ENCODE results near the gene GIMAP4. TPM values are rescaled to one million over a fixed set of nuclear protein-coding genes. Genes with fewer than 3 reads are reported as not detected.
"Not testable (repeated sequence)": the region's sequence is repeated elsewhere in the genome, so short reads cannot be mapped to it uniquely, and the experiment has no call there.

The GIMAP4 gene
- total RNA-seq, 1 donor from 2014 or later = not detected

- no peaks in the 10 kb centered on the region for H3K27me3 ChIP-seq (ENCODE audit: insufficient read depth, low read length)
- no peak overlapping the region for H3K4me2 ChIP-seq (ENCODE audit: low read length)
- H3K4me1 ChIP-seq (ENCODE audit: insufficient read depth, low read length) = no peaks in the 10 kb centered on the region
- peaks cover 8% of the 10 kb centered on the region for H3K27me3 Mint-ChIP-seq (ENCODE audit: low read depth, unreplicated experiment)
- H3K9me3 ChIP-seq (ENCODE audit: insufficient read depth, low read depth, low read length) = peaks cover 4% of the 10 kb centered on the region
- no peak for FAIRE-seq
- no peak for DNase-seq (ENCODE audit: low read depth)
- no peak overlapping the region for H3K27ac Mint-ChIP-seq (ENCODE audit: unreplicated experiment)
- TF ChIP-seq CTCF (IDR thresholded peaks at IDR 0.05; ENCODE audit: insufficient read depth, low read depth, low read length) = no peak
- no peak for TF ChIP-seq EZH2 (IDR thresholded peaks at IDR 0.05; ENCODE audit: insufficient read depth, low read length)
- no peak overlapping the region for H3K4me3 Mint-ChIP-seq (ENCODE audit: unreplicated experiment)
- no peak overlapping the region for H3K27ac ChIP-seq (ENCODE audit: low read depth, low read length)
- H4K20me1 ChIP-seq (ENCODE audit: insufficient read depth, low read length) = no peaks in the 10 kb centered on the region
- no peaks in the 10 kb centered on the region for H3K36me3 ChIP-seq (ENCODE audit: insufficient read depth, low read length)
- H3K4me1 Mint-ChIP-seq (ENCODE audit: low read depth, unreplicated experiment) = no peaks in the 10 kb centered on the region
- H3K9ac ChIP-seq (ENCODE audit: low read length) = no peak overlapping the region
- no peak overlapping the region for H2AFZ ChIP-seq (ENCODE audit: low read depth, low read length)
- H3K79me2 ChIP-seq (ENCODE audit: insufficient read depth, low read length) = no peaks in the 10 kb centered on the region
- no peaks in the 10 kb centered on the region for H3K36me3 Mint-ChIP-seq (ENCODE audit: low read depth, unreplicated experiment)
- H3K9me3 Mint-ChIP-seq (ENCODE audit: unreplicated experiment) = peaks cover 2% of the 10 kb centered on the region
- no peak overlapping the region for H3K4me3 ChIP-seq (ENCODE audit: insufficient read depth, low read depth, low read length)
Observed at GRCh38 chr7:150570556-150571465, 3.6 kb downstream of the GIMAP4 start.

- DNase-seq (ENCODE audit: low read depth) (no peak), FAIRE-seq (no peak)
- TF ChIP-seq CTCF (IDR thresholded peaks at IDR 0.05; ENCODE audit: insufficient read depth, low read depth, low read length) (no peak), EZH2 (IDR thresholded peaks at IDR 0.05; ENCODE audit: insufficient read depth, low read length) (no peak)
- H3K27ac Mint-ChIP-seq (ENCODE audit: unreplicated experiment) = no peak overlapping the region
- Histone ChIP-seq H3K9ac (ENCODE audit: low read length) (no peak overlapping the region), H3K79me2 (ENCODE audit: insufficient read depth, low read length) (no peaks in the 10 kb centered on the region), H3K27ac (ENCODE audit: low read depth, low read length) (no peak overlapping the region), H3K36me3 (ENCODE audit: insufficient read depth, low read length) (no peaks in the 10 kb centered on the region), H3K9me3 (ENCODE audit: insufficient read depth, low read depth, low read length) (no peaks in the 10 kb centered on the region), H4K20me1 (ENCODE audit: insufficient read depth, low read length) (no peaks in the 10 kb centered on the region), H3K4me3 (ENCODE audit: insufficient read depth, low read depth, low read length) (no peak overlapping the region), H2AFZ (ENCODE audit: low read depth, low read length) (no peak overlapping the region), H3K4me1 (ENCODE audit: insufficient read depth, low read length) (no peaks in the 10 kb centered on the region), H3K4me2 (ENCODE audit: low read length) (no peak overlapping the region), H3K27me3 (ENCODE audit: insufficient read depth, low read length) (no peaks in the 10 kb centered on the region)
- peaks cover 8% of the 10 kb centered on the region for H3K27me3 Mint-ChIP-seq (ENCODE audit: low read depth, unreplicated experiment)
- no peak overlapping the region for H3K4me3 Mint-ChIP-seq (ENCODE audit: unreplicated experiment)
- no peaks in the 10 kb centered on the region for H3K36me3 Mint-ChIP-seq (ENCODE audit: low read depth, unreplicated experiment)
- H3K4me1 Mint-ChIP-seq (ENCODE audit: low read depth, unreplicated experiment) = no peaks in the 10 kb centered on the region
- H3K9me3 Mint-ChIP-seq (ENCODE audit: unreplicated experiment) = peaks cover 6% of the 10 kb centered on the region
Observed at GRCh38 chr7:150572496-150572895, 5.3 kb downstream of the GIMAP4 start.

GRCh38 chr7:150579979-150580637, 12.9 kb downstream of the GIMAP4 start:
- H3K27ac ChIP-seq (ENCODE audit: low read depth, low read length); H3K36me3 ChIP-seq (ENCODE audit: insufficient read depth, low read length); H3K36me3 Mint-ChIP-seq (ENCODE audit: low read depth, unreplicated experiment); H4K20me1 ChIP-seq (ENCODE audit: insufficient read depth, low read length); H3K27me3 ChIP-seq (ENCODE audit: insufficient read depth, low read length); DNase-seq (ENCODE audit: low read depth); H3K4me3 Mint-ChIP-seq (ENCODE audit: unreplicated experiment); H3K4me2 ChIP-seq (ENCODE audit: low read length); H3K9me3 ChIP-seq (ENCODE audit: insufficient read depth, low read depth, low read length); H3K9ac ChIP-seq (ENCODE audit: low read length); H3K4me1 Mint-ChIP-seq (ENCODE audit: low read depth, unreplicated experiment); FAIRE-seq; H3K27ac Mint-ChIP-seq (ENCODE audit: unreplicated experiment); H2AFZ ChIP-seq (ENCODE audit: low read depth, low read length); H3K4me3 ChIP-seq (ENCODE audit: insufficient read depth, low read depth, low read length); H3K4me1 ChIP-seq (ENCODE audit: insufficient read depth, low read length); H3K79me2 ChIP-seq (ENCODE audit: insufficient read depth, low read length): not testable (repeated sequence)
- H3K27me3 Mint-ChIP-seq (ENCODE audit: low read depth, unreplicated experiment) = peaks cover 14% of the 10 kb centered on the region
- H3K9me3 Mint-ChIP-seq (ENCODE audit: unreplicated experiment) = peaks cover 13% of the 10 kb centered on the region
